HEK293 (cell line): ENCODE results near the gene DCHS1.

Experiments
- CTCF ChIA-PET: fragments of 350-600 bp; formaldehyde crosslinking; extraction: SDS; loops from one replicate; lab custom pipeline; 2021; ENCODE audit warnings: antibody characterized with exemption; lab: Yijun Ruan, JAX
- POLR2A ChIA-PET: fragments of 300-600 bp; formaldehyde crosslinking; extraction: SDS; loops from one replicate; lab custom pipeline; 2020; ENCODE audit warnings: antibody characterized with exemption, inconsistent platforms; lab: Yijun Ruan, JAX
- H3K27ac ChIP-seq: fragments of 200-500 bp; sonication (Bioruptor generic); 2 replicates; pipeline ENCODE4 v1.5.1; 2014; ENCODE audit warnings: low read depth, low read length, control low read depth, inconsistent platforms; ENCODE audit errors: extremely low read depth
- H3K36me3 ChIP-seq, 2 experiments: fragments of 200-500 bp in 1 of 2; sonication (Bioruptor generic) in 1 of 2; 1 replicate in 1 of 2; 2 replicates in 1 of 2; pipeline ENCODE4 v1.5.1; 2014 to 2017; ENCODE audit warnings: inconsistent platforms in 2 of 2, low read length in 2 of 2; ENCODE audit not compliant: control insufficient read depth in 2 of 2, insufficient read depth in 1 of 2
- H3K4me1 ChIP-seq: fragments of 200-500 bp; sonication (Bioruptor generic); 2 replicates; pipeline ENCODE4 v1.5.1; 2014; ENCODE audit warnings: mild to moderate bottlenecking, low read length, inconsistent platforms; ENCODE audit not compliant: control insufficient read depth, insufficient read depth
- H3K4me3 ChIP-seq: 2 replicates; pipeline ENCODE4 v1.5.1; 2011; ENCODE audit warnings: low read depth, mild to moderate bottlenecking, control low read depth, low read length, moderate library complexity
- H3K9me3 ChIP-seq: fragments of 200-500 bp; sonication (Bioruptor generic); 2 replicates; pipeline ENCODE4 v1.5.1; 2014; ENCODE audit warnings: low read depth, low read length, inconsistent platforms; ENCODE audit not compliant: control insufficient read depth, insufficient read depth
- BCL6B ChIP-seq: fragments of 450-650 bp; formaldehyde crosslinking; IDR thresholded peaks from 2 replicates; pipeline ENCODE4 v1.5.1; 2017; ENCODE audit warnings: missing biosample characterization, missing genetic modification characterization
- HOXC10 ChIP-seq: sonication (generic); formaldehyde crosslinking; IDR thresholded peaks from 2 replicates; pipeline ENCODE4 v1.8.1; 2023; ENCODE audit warnings: mild to moderate bottlenecking, missing genetic modification reagents
- PRDM6 ChIP-seq: fragments of 450-650 bp; formaldehyde crosslinking; IDR thresholded peaks from 2 replicates; pipeline ENCODE4 v1.5.1; 2017; ENCODE audit warnings: missing biosample characterization, missing genetic modification characterization
- SCRT1 ChIP-seq: fragments of 450-650 bp; formaldehyde crosslinking; IDR thresholded peaks from 2 replicates; pipeline ENCODE4 v1.5.1; 2016; ENCODE audit warnings: missing biosample characterization, missing genetic modification characterization, borderline replicate concordance
- ZBTB26 ChIP-seq: fragments of 450-650 bp; formaldehyde crosslinking; optimal IDR thresholded peaks from 2 replicates; pipeline ENCODE3; 2016; ENCODE audit warnings: missing biosample characterization, mild to moderate bottlenecking, missing genetic modification characterization
- ZBTB44 ChIP-seq: fragments of 450-650 bp; IDR thresholded peaks from 2 replicates; pipeline ENCODE4 v1.5.1; 2018; ENCODE audit warnings: missing biosample characterization, mild to moderate bottlenecking, missing genetic modification characterization
- ZEB2 ChIP-seq: fragments of 450-650 bp; formaldehyde crosslinking; IDR thresholded peaks from 2 replicates; pipeline ENCODE4 v1.5.1; 2016; ENCODE audit warnings: missing biosample characterization, missing genetic modification characterization
- ZFP41 ChIP-seq: fragments of 450-650 bp; formaldehyde crosslinking; IDR thresholded peaks from 2 replicates; pipeline ENCODE4 v1.5.1; 2016; ENCODE audit warnings: missing biosample characterization, missing genetic modification characterization, borderline replicate concordance
- ZIC2 ChIP-seq: fragments of 450-650 bp; formaldehyde crosslinking; IDR thresholded peaks from 2 replicates; pipeline ENCODE4 v1.5.1; 2016; ENCODE audit warnings: missing biosample characterization, missing genetic modification characterization
- ZNF416 ChIP-seq: fragments of 450-650 bp; formaldehyde crosslinking; IDR thresholded peaks from 2 replicates; pipeline ENCODE4 v1.5.1; 2016; ENCODE audit warnings: missing biosample characterization, missing genetic modification characterization
- ZNF571 ChIP-seq: fragments of 450-650 bp; formaldehyde crosslinking; IDR thresholded peaks from 2 replicates; pipeline ENCODE4 v1.5.0; 2017; ENCODE audit warnings: missing biosample characterization, missing genetic modification characterization
- ZNF585B ChIP-seq: fragments of 450-650 bp; formaldehyde crosslinking; IDR thresholded peaks from 2 replicates; pipeline ENCODE4 v1.5.1; 2016; ENCODE audit warnings: missing biosample characterization, missing genetic modification characterization
- ZNF596 ChIP-seq: fragments of 450-650 bp; IDR thresholded peaks from 2 replicates; pipeline ENCODE4 v1.5.0; 2018; ENCODE audit warnings: missing biosample characterization, mild to moderate bottlenecking, missing genetic modification characterization, moderate library complexity
- ZNF610 ChIP-seq: fragments of 450-650 bp; formaldehyde crosslinking; IDR thresholded peaks from 2 replicates; pipeline ENCODE4 v1.5.1; 2016; ENCODE audit warnings: missing biosample characterization, missing genetic modification characterization, borderline replicate concordance
- ZNF677 ChIP-seq: fragments of 450-650 bp; IDR thresholded peaks from 2 replicates; pipeline ENCODE4 v1.5.0; 2018; ENCODE audit warnings: missing biosample characterization, mild to moderate bottlenecking, missing genetic modification characterization, moderate library complexity

The DCHS1 gene

GRCh38 chr11:6612213-6613041, 43.2 kb downstream of the DCHS1 start, which contains the start of gene TAF10 (continued):
- TF ChIP-seq PRDM6 (tag by site-specific recombination) (no peak), SCRT1 (tag by site-specific recombination) (no peak), ZEB2 (tag by site-specific recombination) (peak; percentile 69)
- TF ChIP-seq, all 188 proteins: peak for 44

- CTCF ChIA-PET = interaction anchor here (0.6 to 2.0 kb wide), 2 partner anchors 72 to 851 kb away, joined by 4 to 10 read pairs; partner anchors contain the start of gene MRPL17
- TF ChIP-seq ZBTB26 (tag by site-specific recombination) (peak; percentile 40), ZIC2 (tag by site-specific recombination) (no peak), ZNF610 (tag by site-specific recombination) (no peak), ZBTB44 (tag by site-specific recombination) (no peak), ZNF571 (no peak), ZNF677 (tag by site-specific recombination) (0 out of 2 replicates have a peak, but pooled peaks have one; percentile 24), ZNF596 (tag by site-specific recombination) (no peak), ZNF416 (tag by site-specific recombination) (no peak), ZFP41 (tag by site-specific recombination) (no peak), BCL6B (tag by site-specific recombination) (no peak), HOXC10 (CRISPR knock-in tag) (0 out of 2 replicates have a peak, but pooled peaks have one; percentile 91), ZNF585B (no peak)
Observed at GRCh38 chr11:6611963-6612212, 43.7 kb downstream of the DCHS1 start.

More at GRCh38 chr11:6611963-6612212, 43.7 kb downstream of the DCHS1 start:
- Histone ChIP-seq H3K27ac (peak overlapping the region; percentile 70), H3K4me1 (no peaks in the 10 kb centered on the region), H3K36me3 (peaks cover 0 to 75% of the 10 kb centered on the region in 2 experiments; a peak in 1 of 3 replicates), H3K9me3 (no peaks in the 10 kb centered on the region), H3K4me3 (peak overlapping the region; percentile 83)
- POLR2A ChIA-PET = interaction anchor here (0.5 to 3.7 kb wide), 15 partner anchors 8 to 136 kb away, joined by 3 to 20 read pairs (median 4); partner anchors contain the start of genes DCHS1, ILK, MRPL17 and RRP8
